ENCODE data around the gene YDJC.
"Not testable (repeated sequence)": the region's sequence is repeated elsewhere in the genome, so short reads cannot be mapped to it uniquely, and the experiment has no call there.

YDJC gene

GRCh38 chr22:21631025-21631424 lies 1.2 kb upstream of the YDJC start:
- no peak for FAIRE-seq

- no peak for FAIRE-seq
Observed at GRCh38 chr22:21628386-21629254, 1.2 kb downstream of the YDJC start.

GRCh38 chr22:21626735-21627469 lies 2.9 kb downstream of the YDJC start:
- FAIRE-seq = no peak

- no peak for FAIRE-seq
Observed at GRCh38 chr22:21626073-21626734, 3.6 kb downstream of the YDJC start.

GRCh38 chr22:21624880-21625791 lies 4.7 kb downstream of the YDJC start:
- no peak for FAIRE-seq

GRCh38 chr22:21624120-21624879 lies 5.5 kb downstream of the YDJC start:
- no peak for FAIRE-seq

GRCh38 chr22:21623648-21623970 lies 6.2 kb downstream of the YDJC start:
- FAIRE-seq = no peak

GRCh38 chr22:21622919-21623647 lies 6.7 kb downstream of the YDJC start:
- FAIRE-seq = no peak

GRCh38 chr22:21622011-21622918 lies 7.6 kb downstream of the YDJC start:
- no peak for FAIRE-seq

GRCh38 chr22:21621025-21621424 lies 8.8 kb downstream of the YDJC start:
- FAIRE-seq = no peak

- FAIRE-seq = not testable (repeated sequence)
Observed at GRCh38 chr22:21617337-21617736, 12.5 kb downstream of the YDJC start.

- no peak for FAIRE-seq
Observed at GRCh38 chr22:21615731-21616130, 14.1 kb downstream of the YDJC start.

GRCh38 chr22:21613553-21614233 lies 16.1 kb downstream of the YDJC start:
- no peak for FAIRE-seq

- no peak for FAIRE-seq
Observed at GRCh38 chr22:21612858-21613257, 17.0 kb downstream of the YDJC start.

- no peak for FAIRE-seq
Observed at GRCh38 chr22:21611210-21611977, 18.4 kb downstream of the YDJC start.

GRCh38 chr22:21609556-21610157 lies 20.2 kb downstream of the YDJC start:
- not testable (repeated sequence) for FAIRE-seq

GRCh38 chr22:21606775-21607174 lies 23.0 kb downstream of the YDJC start:
- no peak for FAIRE-seq
